Neural crest cell (in vitro differentiated cells): ENCODE data around the gene RBM42. TPM values are rescaled to one million over a fixed set of nuclear protein-coding genes. Genes with fewer than 3 reads are reported as not detected.
"Not testable (repeated sequence)": the region's sequence is repeated elsewhere in the genome, so short reads cannot be mapped to it uniquely, and the experiment has no call there.

Source experiments
- DNase-seq: peaks from one replicate; pipeline ENCODE4 v3.0.0; 2021; ENCODE audit warnings: low read depth, mixed read lengths, low spot score
- H3K27ac Mint-ChIP-seq: one replicate; pipeline ENCODE4 v1.8.0; 2021; ENCODE audit warnings: mild to moderate bottlenecking, mixed read lengths; ENCODE audit not compliant: unreplicated experiment
- H3K27me3 Mint-ChIP-seq: 2 replicates; pipeline ENCODE4 v1.8.0; 2021; ENCODE audit warnings: low read depth, mild to moderate bottlenecking, mixed read lengths
- H3K36me3 Mint-ChIP-seq: 2 replicates; pipeline ENCODE4 v1.8.0; 2021; ENCODE audit warnings: low read depth, mild to moderate bottlenecking, mixed read lengths
- H3K4me1 Mint-ChIP-seq: 2 replicates; pipeline ENCODE4 v1.8.0; 2021; ENCODE audit warnings: mixed read lengths
- H3K4me3 Mint-ChIP-seq: one replicate; pipeline ENCODE4 v1.8.0; 2021; ENCODE audit warnings: mild to moderate bottlenecking, mixed read lengths
- H3K9me3 Mint-ChIP-seq: 2 replicates; pipeline ENCODE4 v1.8.0; 2021; ENCODE audit warnings: mixed read lengths
- total RNA-seq: library from RNA; stranded (reverse); gene quantifications from 2 replicates; pipeline ENCODE4 v1.2.1, GENCODE V29; 2021
- TF ChIP-seq, protein P1 (sequence below): fragments of 200-600 bp; sonication (generic); conservative IDR thresholded peaks from 2 replicates; pipeline ENCODE4 v1.5.0; 2021; ENCODE audit warnings: antibody characterized with exemption, mild to moderate bottlenecking

The RBM42 gene
- total RNA-seq, 1 donor from 2014 or later, result 88.1 TPM

- H3K36me3 Mint-ChIP-seq, result no peaks in the 10 kb centered on the region
- no peaks in the 10 kb centered on the region for H3K4me1 Mint-ChIP-seq
- H3K9me3 Mint-ChIP-seq, result no peaks in the 10 kb centered on the region
- H3K27ac Mint-ChIP-seq, result no peak overlapping the region
- H3K27me3 Mint-ChIP-seq, result peaks cover 40% of the 10 kb centered on the region
- DNase-seq, result no peak
- no peak overlapping the region for H3K4me3 Mint-ChIP-seq
- TF ChIP-seq, protein P1, sequence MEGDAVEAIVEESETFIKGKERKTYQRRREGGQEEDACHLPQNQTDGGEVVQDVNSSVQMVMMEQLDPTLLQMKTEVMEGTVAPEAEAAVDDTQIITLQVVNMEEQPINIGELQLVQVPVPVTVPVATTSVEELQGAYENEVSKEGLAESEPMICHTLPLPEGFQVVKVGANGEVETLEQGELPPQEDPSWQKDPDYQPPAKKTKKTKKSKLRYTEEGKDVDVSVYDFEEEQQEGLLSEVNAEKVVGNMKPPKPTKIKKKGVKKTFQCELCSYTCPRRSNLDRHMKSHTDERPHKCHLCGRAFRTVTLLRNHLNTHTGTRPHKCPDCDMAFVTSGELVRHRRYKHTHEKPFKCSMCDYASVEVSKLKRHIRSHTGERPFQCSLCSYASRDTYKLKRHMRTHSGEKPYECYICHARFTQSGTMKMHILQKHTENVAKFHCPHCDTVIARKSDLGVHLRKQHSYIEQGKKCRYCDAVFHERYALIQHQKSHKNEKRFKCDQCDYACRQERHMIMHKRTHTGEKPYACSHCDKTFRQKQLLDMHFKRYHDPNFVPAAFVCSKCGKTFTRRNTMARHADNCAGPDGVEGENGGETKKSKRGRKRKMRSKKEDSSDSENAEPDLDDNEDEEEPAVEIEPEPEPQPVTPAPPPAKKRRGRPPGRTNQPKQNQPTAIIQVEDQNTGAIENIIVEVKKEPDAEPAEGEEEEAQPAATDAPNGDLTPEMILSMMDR, result peak; percentile 67
Measured at GRCh38 chr19:35592226-35592625, 36.6 kb upstream of the RBM42 start.

DNA sequence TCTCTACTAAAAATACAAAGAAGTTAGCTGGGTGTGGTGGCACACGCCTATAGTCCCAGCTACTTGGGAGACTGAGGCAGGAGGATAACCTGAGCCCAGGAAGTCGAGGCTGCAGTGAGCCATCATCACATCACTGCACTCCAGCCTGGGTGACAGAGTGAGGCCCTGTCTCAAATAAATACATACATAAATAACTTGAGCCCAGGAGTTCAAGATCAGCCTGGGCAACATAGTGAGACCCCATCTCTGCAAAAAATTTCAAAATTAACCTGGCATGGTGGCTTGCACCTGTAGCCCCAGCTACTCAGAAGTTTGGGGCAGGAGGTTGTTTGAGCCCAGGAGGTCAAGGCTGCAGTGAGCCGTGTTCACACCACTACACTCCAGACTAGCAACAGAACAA lies 33.8 kb upstream of the RBM42 start:
- not testable (repeated sequence) for H3K9me3 Mint-ChIP-seq, H3K4me3 Mint-ChIP-seq, H3K4me1 Mint-ChIP-seq, H3K36me3 Mint-ChIP-seq, DNase-seq, H3K27ac Mint-ChIP-seq
- peaks cover 40% of the 10 kb centered on the region for H3K27me3 Mint-ChIP-seq

- Mint-ChIP-seq H3K4me1 (no peaks in the 10 kb centered on the region), H3K27me3 (peaks cover 42% of the 10 kb centered on the region), H3K9me3 (no peaks in the 10 kb centered on the region), H3K36me3 (no peaks in the 10 kb centered on the region), H3K27ac (no peak overlapping the region), H3K4me3 (no peak overlapping the region)
- TF ChIP-seq, protein P1, result no peak
- DNase-seq, result no peak
Measured at GRCh38 chr19:35595928-35596327, 32.9 kb upstream of the RBM42 start.

- TF ChIP-seq, protein P1, result no peak
- H3K27me3 Mint-ChIP-seq, result peaks cover 47% of the 10 kb centered on the region
- H3K27ac Mint-ChIP-seq, result no peak overlapping the region
- no peaks in the 10 kb centered on the region for H3K4me1 Mint-ChIP-seq
- no peak for DNase-seq
- no peak overlapping the region for H3K4me3 Mint-ChIP-seq
- H3K9me3 Mint-ChIP-seq, result no peaks in the 10 kb centered on the region
- H3K36me3 Mint-ChIP-seq, result no peaks in the 10 kb centered on the region
Measured at GRCh38 chr19:35596366-35596999, 32.4 kb upstream of the RBM42 start.

DNA sequence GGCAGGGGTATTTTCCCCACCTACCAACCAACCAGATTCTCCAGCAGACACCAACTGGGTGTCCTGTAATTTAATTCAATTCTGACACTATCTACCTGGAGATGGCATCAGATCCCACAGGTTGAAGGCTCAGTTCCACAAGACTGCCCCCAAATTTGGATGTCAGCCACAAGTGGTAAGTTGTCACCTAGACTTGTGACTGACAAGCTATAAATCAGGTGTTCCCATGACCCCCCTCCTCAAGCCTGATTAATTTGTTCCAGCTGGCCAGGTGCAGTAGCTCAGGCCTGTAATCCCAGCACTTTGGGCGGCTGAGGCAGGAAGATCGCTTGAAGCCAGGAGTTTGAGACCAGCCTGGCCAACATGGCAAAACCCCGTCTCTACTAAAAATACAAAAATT lies 26.9 kb upstream of the RBM42 start:
- no peak for DNase-seq
- TF ChIP-seq, protein P1, result no peak
- H3K27ac Mint-ChIP-seq, result no peak overlapping the region
- H3K27me3 Mint-ChIP-seq, result peaks cover 32% of the 10 kb centered on the region
- H3K4me3 Mint-ChIP-seq, result no peak overlapping the region
- H3K9me3 Mint-ChIP-seq, result no peaks in the 10 kb centered on the region
- no peaks in the 10 kb centered on the region for H3K4me1 Mint-ChIP-seq
- H3K36me3 Mint-ChIP-seq, result no peaks in the 10 kb centered on the region

DNA sequence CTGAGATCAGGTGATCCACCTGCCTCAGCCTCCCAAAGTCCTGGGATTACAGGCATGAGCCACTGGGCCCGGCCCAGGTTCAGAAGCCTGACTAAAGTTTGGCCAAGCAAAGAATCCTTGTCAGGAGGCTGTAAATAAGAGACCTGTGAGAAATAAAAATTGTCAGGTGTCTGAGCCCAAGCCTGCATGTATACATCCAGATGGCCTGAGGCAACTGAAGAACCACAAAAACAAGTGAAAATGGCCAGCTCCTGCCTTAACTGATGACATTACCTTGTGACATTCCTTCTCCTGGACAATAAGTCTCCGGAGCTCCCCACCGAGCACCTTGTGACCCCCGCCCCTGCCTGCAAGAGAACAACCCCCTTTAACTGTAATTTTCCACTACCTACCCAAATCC lies 24.4 kb upstream of the RBM42 start:
- H3K9me3 Mint-ChIP-seq, H3K4me3 Mint-ChIP-seq, DNase-seq, H3K27ac Mint-ChIP-seq, H3K4me1 Mint-ChIP-seq, H3K36me3 Mint-ChIP-seq: not testable (repeated sequence)
- H3K27me3 Mint-ChIP-seq, result peaks cover 19% of the 10 kb centered on the region

- H3K27me3 Mint-ChIP-seq, DNase-seq, H3K4me1 Mint-ChIP-seq, H3K4me3 Mint-ChIP-seq, H3K27ac Mint-ChIP-seq, H3K9me3 Mint-ChIP-seq, H3K36me3 Mint-ChIP-seq: not testable (repeated sequence)
Measured at GRCh38 chr19:35607170-35607569, 21.7 kb upstream of the RBM42 start.
